PC-9 (cell line): Measurements from ENCODE around the gene GOLT1A. TPM values are rescaled to one million over a fixed set of nuclear protein-coding genes. Genes with fewer than 3 reads are reported as not detected.
A peak's percentile ranks its signal among the peaks of the same experiment; 100 is the strongest.

Source experiments
- BruUV-seq: library from RNA; stranded (reverse); fragments of 400-500 nt; replicated peaks from 2 replicates; lab custom pipeline; 2021; lab: Mats Ljungman, UMichigan
- CTCF ChIA-PET: fragments of 300-600 bp; sonication (Branson Sonifier 250); formaldehyde crosslinking; loops from one replicate; lab custom pipeline; 2022; ENCODE audit warnings: antibody characterized with exemption; lab: Charles Lee
- POLR2A ChIA-PET: fragments of 300-600 bp; sonication (Branson Sonifier 250); formaldehyde crosslinking; loops from one replicate; lab custom pipeline; 2022; ENCODE audit warnings: antibody characterized with exemption; ENCODE audit not compliant: unreplicated experiment; lab: Charles Lee
- DNase-seq, 2 experiments: peaks; one replicate each; pipeline versions ENCODE4 v3.0.0 to v3.0.0-alpha.2; 2015 to 2022; ENCODE audit warnings: mixed read lengths in 1 of 2
- H2AFZ ChIP-seq: fragments of 200-600 bp; sonication (generic); 2 replicates; pipeline ENCODE4 v1.8.1; 2017; ENCODE audit warnings: antibody characterized with exemption
- H3F3A ChIP-seq: fragments of 200-600 bp; sonication (generic); 2 replicates; pipeline ENCODE4 v1.8.1; 2017; ENCODE audit warnings: antibody characterized with exemption, mild to moderate bottlenecking, low read depth; ENCODE audit not compliant: insufficient read depth
- H3K27ac ChIP-seq: fragments of 200-600 bp; sonication (generic); 2 replicates; pipeline ENCODE4 v1.6.1; 2016; ENCODE audit warnings: mixed run types
- H3K27me3 ChIP-seq: fragments of 200-600 bp; sonication (generic); 2 replicates; pipeline ENCODE4 v1.6.1; 2016; ENCODE audit warnings: low read depth, mixed run types; ENCODE audit not compliant: insufficient read depth
- H3K36me3 ChIP-seq: fragments of 200-600 bp; sonication (generic); 2 replicates; pipeline ENCODE4 v1.6.1; 2016; ENCODE audit warnings: low read depth, mixed run types
- H3K4me1 ChIP-seq: fragments of 200-600 bp; sonication (generic); replicated peaks from 2 replicates; pipeline ENCODE4 v1.6.1; 2016; ENCODE audit warnings: mixed run types; ENCODE audit not compliant: insufficient read depth
- H3K4me2 ChIP-seq: fragments of 200-600 bp; sonication (generic); 2 replicates; pipeline ENCODE4 v1.6.1; 2017; ENCODE audit warnings: mixed run types
- H3K4me3 ChIP-seq: fragments of 200-600 bp; sonication (generic); 2 replicates; pipeline ENCODE4 v1.6.1; 2016; ENCODE audit warnings: mixed run types
- H3K79me2 ChIP-seq: fragments of 200-600 bp; sonication (generic); 2 replicates; pipeline ENCODE4 v1.6.1; 2017; ENCODE audit warnings: low read depth, mixed run types
- H3K9me2 ChIP-seq: fragments of 200-600 bp; sonication (generic); 2 replicates; pipeline ENCODE4 v1.8.1; 2017; ENCODE audit warnings: mild to moderate bottlenecking; ENCODE audit not compliant: insufficient read depth
- H3K9me3 ChIP-seq: fragments of 200-600 bp; sonication (generic); 2 replicates; pipeline ENCODE4 v1.8.1; 2016; ENCODE audit warnings: low read depth; ENCODE audit not compliant: insufficient read depth
- H4K20me1 ChIP-seq: fragments of 200-600 bp; sonication (generic); 2 replicates; pipeline ENCODE4 v1.8.1; 2017; ENCODE audit not compliant: insufficient read depth
- CTCF ChIP-seq: fragments of 200-600 bp; sonication (generic); conservative IDR thresholded peaks from 2 replicates; pipeline ENCODE4 v1.6.1; 2017; ENCODE audit warnings: mixed run types, antibody characterized with exemption, mild to moderate bottlenecking, moderate library complexity
- EZH2 ChIP-seq: fragments of 200-600 bp; sonication (generic); IDR thresholded peaks from 2 replicates; pipeline ENCODE4 v1.8.0; 2017; ENCODE audit warnings: antibody characterized with exemption, low read depth
- intact Hi-C: fragments of 100-400 bp; cut with micrococcal nuclease; formaldehyde crosslinking; loops from one replicate; pipeline ENCODE4 v1.10.0; 2022; ENCODE audit not compliant: unreplicated experiment
- total RNA-seq: library from RNA; stranded (reverse); gene quantifications from 2 replicates; pipeline ENCODE4 v1.2.3, GENCODE V29; 2021

The GOLT1A gene
- total RNA-seq, 1 experiment from 2014 or later = 18.7 TPM

GRCh38 chr1:204191456-204191855, 22.3 kb downstream of the GOLT1A start:
- no peaks in the 10 kb centered on the region for H4K20me1 ChIP-seq
- peaks cover 25% of the 10 kb centered on the region; the same call in 1 of the 2 replicates for H3F3A ChIP-seq
- no peaks in the 10 kb centered on the region for H3K9me2 ChIP-seq
- intact Hi-C loops = loop anchor here (2.0 kb wide), 1 partner anchor 19 kb away; no protein-coding TSS in a partner anchor
- H3K36me3 ChIP-seq = no peaks in the 10 kb centered on the region
- POLR2A ChIA-PET = no interaction called here
- no peak for DNase-seq
- no TSS peak for BruUV-seq
- CTCF ChIA-PET = no interaction called here
- H2AFZ ChIP-seq = no peak overlapping the region
- H3K4me3 ChIP-seq = no peak overlapping the region
- H3K4me1 ChIP-seq = peaks cover 27% of the 10 kb centered on the region
- no peaks in the 10 kb centered on the region for H3K27me3 ChIP-seq
- TF ChIP-seq CTCF (no peak), EZH2 (no peak)
- no peaks in the 10 kb centered on the region for H3K9me3 ChIP-seq
- no peak overlapping the region for H3K27ac ChIP-seq
- no peaks in the 10 kb centered on the region for H3K79me2 ChIP-seq
- H3K4me2 ChIP-seq = no peak overlapping the region

GRCh38 chr1:204190212-204191211, 23.3 kb downstream of the GOLT1A start:
- ChIA-PET CTCF (interaction anchor here (0.6 to 0.8 kb wide), 3 partner anchors 19 to 141 kb away, joined by 3 read pairs; no protein-coding TSS in a partner anchor), POLR2A (interaction anchor here (0.5 to 0.7 kb wide), 5 partner anchors 22 to 1387 kb away, joined by 3 to 5 read pairs (median 4); no protein-coding TSS in a partner anchor)
- intact Hi-C loops = loop anchor here (2.0 kb wide), 1 partner anchor 18 kb away; no protein-coding TSS in a partner anchor
- Histone ChIP-seq H2AFZ (no peak overlapping the region), H3K4me2 (no peak overlapping the region), H3K4me1 (peaks cover 20% of the 10 kb centered on the region), H3F3A (peaks cover 31% of the 10 kb centered on the region; the same call in 1 of the 2 replicates), H4K20me1 (no peaks in the 10 kb centered on the region), H3K4me3 (no peak overlapping the region), H3K36me3 (no peaks in the 10 kb centered on the region), H3K9me3 (no peaks in the 10 kb centered on the region), H3K79me2 (no peaks in the 10 kb centered on the region), H3K9me2 (no peaks in the 10 kb centered on the region), H3K27ac (no peak overlapping the region), H3K27me3 (no peaks in the 10 kb centered on the region)
- TSS peak; percentile 52 for BruUV-seq
- TF ChIP-seq CTCF (no peak), EZH2 (no peak)
- DNase-seq = peak in 1 of 2 experiments; percentile 52

- no peak for DNase-seq
- no peaks in the 10 kb centered on the region for H4K20me1 ChIP-seq
- no peaks in the 10 kb centered on the region for H3K9me2 ChIP-seq
- POLR2A ChIA-PET = interaction anchor here (0.6 kb wide), 1 partner anchor 1389 kb away, joined by 3 read pairs; no protein-coding TSS in a partner anchor
- no peaks in the 10 kb centered on the region for H3K27me3 ChIP-seq
- no peaks in the 10 kb centered on the region for H3K79me2 ChIP-seq
- no peak overlapping the region for H2AFZ ChIP-seq
- H3K4me2 ChIP-seq = no peak overlapping the region
- H3K36me3 ChIP-seq = no peaks in the 10 kb centered on the region
- no TSS peak for BruUV-seq
- CTCF ChIA-PET = no interaction called here
- intact Hi-C loops = no loop called here
- H3K4me1 ChIP-seq = peaks cover 16% of the 10 kb centered on the region
- TF ChIP-seq CTCF = no peak
- TF ChIP-seq EZH2 = no peak
- no peak overlapping the region for H3K4me3 ChIP-seq
- H3K9me3 ChIP-seq = no peaks in the 10 kb centered on the region
- H3F3A ChIP-seq = peaks cover 33% of the 10 kb centered on the region; the same call in 1 of the 2 replicates
- no peak overlapping the region for H3K27ac ChIP-seq
These were observed 24.7 kb downstream of the GOLT1A start for GRCh38 chr1:204188959-204189639.
